Stomach smooth muscle (tissue), 2 donors: ENCODE data around the gene CALN1.

Experiments used
- H3K27ac ChIP-seq: one replicate; pipeline ENCODE4 v1.7.0; 2013; ENCODE audit warnings: mild to moderate bottlenecking, low read length, inconsistent platforms
- H3K27me3 ChIP-seq, 2 donors: one replicate each; pipeline ENCODE4 v1.7.0; 2013; ENCODE audit warnings: low read length in 2 of 2; ENCODE audit not compliant: insufficient read depth in 2 of 2, control insufficient read depth in 1 of 2
- H3K36me3 ChIP-seq, 2 donors: one replicate each; pipeline ENCODE4 v1.7.0; 2013; ENCODE audit warnings: low read length in 2 of 2; ENCODE audit not compliant: control insufficient read depth in 2 of 2, insufficient read depth in 2 of 2
- H3K4me1 ChIP-seq: one replicate; pipeline ENCODE4 v1.7.0; 2013; ENCODE audit warnings: low read length; ENCODE audit not compliant: control insufficient read depth, insufficient read depth
- H3K4me3 ChIP-seq, 2 donors: one replicate each; pipeline ENCODE4 v1.7.0; 2013; ENCODE audit warnings: low read length in 2 of 2
- H3K9ac ChIP-seq, 2 donors: one replicate each; pipeline ENCODE4 v1.7.0; 2013; ENCODE audit warnings: low read length in 2 of 2, mild to moderate bottlenecking in 1 of 2
- H3K9me3 ChIP-seq, 2 donors: one replicate each; pipeline ENCODE4 v1.7.0; 2013; ENCODE audit warnings: low read length in 2 of 2; ENCODE audit not compliant: control insufficient read depth in 2 of 2
- donor health status: healthy.
- donor health status: Pancreatic carcinoma.

The CALN1 gene

DNA sequence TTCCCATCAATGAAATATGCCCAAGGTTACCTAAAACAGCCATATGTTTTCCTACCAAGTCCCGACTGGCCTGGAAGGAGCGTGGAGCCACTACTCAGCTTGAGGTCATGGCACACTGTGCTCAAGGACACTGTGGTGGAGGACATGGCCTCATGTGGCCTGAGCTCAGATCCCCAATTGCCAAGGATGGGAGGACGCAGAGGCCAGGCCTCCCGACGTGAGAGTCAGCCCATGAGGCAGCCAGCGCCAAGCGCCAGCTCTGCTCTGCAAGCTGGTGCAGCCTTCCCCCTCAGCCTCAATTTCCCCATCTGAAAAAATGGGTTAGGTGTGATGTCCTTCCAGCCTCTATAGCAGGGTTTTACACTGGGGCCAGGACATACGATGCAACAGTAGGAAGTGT is 302.6 kb downstream of the CALN1 start:
- H3K4me1 ChIP-seq, result no peaks in the 10 kb centered on the region
- H3K9ac ChIP-seq, result no peak overlapping the region
- peaks cover 5 to 10% of the 10 kb centered on the region in 2 donors for H3K9me3 ChIP-seq
- no peaks in the 10 kb centered on the region for H3K27me3 ChIP-seq
- H3K4me3 ChIP-seq, result no peak overlapping the region
- no peak overlapping the region for H3K27ac ChIP-seq
- no peaks in the 10 kb centered on the region for H3K36me3 ChIP-seq

GRCh38 chr7:72106405-72106804 is 305.7 kb downstream of the CALN1 start:
- Histone ChIP-seq H3K9me3 (peaks cover 8 to 13% of the 10 kb centered on the region in 2 donors), H3K27ac (no peak overlapping the region), H3K27me3 (no peaks in the 10 kb centered on the region), H3K4me3 (no peak overlapping the region), H3K4me1 (no peaks in the 10 kb centered on the region), H3K9ac (no peak overlapping the region), H3K36me3 (no peaks in the 10 kb centered on the region)

DNA sequence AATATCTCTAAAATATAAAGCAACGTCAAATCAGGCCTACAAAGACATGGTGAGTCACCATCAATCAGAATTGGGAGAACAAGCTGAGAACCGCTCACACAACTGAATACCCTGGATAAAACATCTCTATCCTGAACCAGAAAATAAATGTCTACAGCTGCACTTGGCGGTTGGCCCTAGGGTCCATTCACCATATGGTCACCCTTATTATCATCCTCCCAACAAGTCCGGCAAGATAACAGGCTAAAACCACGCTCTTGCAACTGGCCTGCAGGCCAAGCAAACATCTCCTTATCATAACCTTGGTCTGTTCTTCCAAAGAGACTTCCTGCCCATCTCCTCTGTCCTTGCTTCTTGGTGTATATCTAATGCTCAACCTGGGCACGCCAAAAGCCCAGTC is 310.7 kb downstream of the CALN1 start:
- no peak overlapping the region for H3K27ac ChIP-seq
- no peak overlapping the region for H3K9ac ChIP-seq
- no peaks in the 10 kb centered on the region for H3K36me3 ChIP-seq
- H3K9me3 ChIP-seq, result peaks cover 3% of the 10 kb centered on the region in 2 donors
- no peak overlapping the region for H3K4me3 ChIP-seq
- H3K4me1 ChIP-seq, result no peaks in the 10 kb centered on the region
- H3K27me3 ChIP-seq, result no peaks in the 10 kb centered on the region

GRCh38 chr7:72099784-72100183 is 312.4 kb downstream of the CALN1 start:
- no peaks in the 10 kb centered on the region for H3K27me3 ChIP-seq
- H3K36me3 ChIP-seq, result no peaks in the 10 kb centered on the region
- peaks cover 3% of the 10 kb centered on the region in 2 donors for H3K9me3 ChIP-seq
- no peak overlapping the region for H3K27ac ChIP-seq
- H3K4me1 ChIP-seq, result no peaks in the 10 kb centered on the region
- H3K9ac ChIP-seq, result no peak overlapping the region
- H3K4me3 ChIP-seq, result no peak overlapping the region

GRCh38 chr7:72098807-72099580 is 313.1 kb downstream of the CALN1 start:
- H3K9me3 ChIP-seq, result peaks cover 3% of the 10 kb centered on the region in 2 donors
- no peak overlapping the region for H3K27ac ChIP-seq
- no peaks in the 10 kb centered on the region for H3K36me3 ChIP-seq
- H3K9ac ChIP-seq, result no peak overlapping the region
- H3K4me3 ChIP-seq, result no peak overlapping the region
- no peaks in the 10 kb centered on the region for H3K27me3 ChIP-seq
- H3K4me1 ChIP-seq, result no peaks in the 10 kb centered on the region

GRCh38 chr7:72097226-72097625 is 314.9 kb downstream of the CALN1 start:
- Histone ChIP-seq H3K27me3 (no peaks in the 10 kb centered on the region), H3K36me3 (no peaks in the 10 kb centered on the region), H3K4me1 (no peaks in the 10 kb centered on the region), H3K27ac (no peak overlapping the region), H3K9ac (no peak overlapping the region), H3K4me3 (no peak overlapping the region), H3K9me3 (peaks cover 0 to 6% of the 10 kb centered on the region in 2 donors)

GRCh38 chr7:72092769-72093168 is 319.4 kb downstream of the CALN1 start:
- no peak overlapping the region for H3K4me3 ChIP-seq
- H3K9ac ChIP-seq, result no peak overlapping the region
- no peak overlapping the region for H3K27ac ChIP-seq
- no peaks in the 10 kb centered on the region for H3K4me1 ChIP-seq
- no peaks in the 10 kb centered on the region for H3K27me3 ChIP-seq
- H3K9me3 ChIP-seq, result peaks cover 0 to 4% of the 10 kb centered on the region in 2 donors
- no peaks in the 10 kb centered on the region for H3K36me3 ChIP-seq

DNA sequence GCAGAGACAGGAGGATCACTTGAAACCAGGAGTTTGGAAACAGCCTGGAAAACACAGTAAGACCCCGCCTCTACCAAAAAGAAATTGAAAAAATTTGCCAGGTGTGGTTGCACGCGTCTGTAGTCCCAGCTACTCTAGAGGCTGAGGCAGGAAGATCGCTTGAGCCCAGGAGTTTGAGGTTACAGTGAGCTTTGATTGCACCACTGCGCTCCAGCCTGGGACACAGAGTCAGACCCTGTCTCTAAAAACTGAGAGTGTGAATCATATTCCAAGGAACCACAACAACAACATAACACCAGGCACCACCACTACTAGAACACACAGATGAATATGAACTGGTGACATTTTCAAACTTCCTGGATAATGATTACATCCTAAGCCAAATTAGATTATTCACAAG is 324.2 kb downstream of the CALN1 start:
- Histone ChIP-seq H3K4me3 (no peak overlapping the region), H3K9me3 (peaks cover 3 to 6% of the 10 kb centered on the region in 2 donors), H3K9ac (no peak overlapping the region), H3K27me3 (no peaks in the 10 kb centered on the region), H3K4me1 (no peaks in the 10 kb centered on the region), H3K36me3 (no peaks in the 10 kb centered on the region), H3K27ac (no peak overlapping the region)

GRCh38 chr7:72080865-72081510 is 331.1 kb downstream of the CALN1 start:
- H3K27me3 ChIP-seq, result no peaks in the 10 kb centered on the region
- H3K4me1 ChIP-seq, result no peaks in the 10 kb centered on the region
- H3K4me3 ChIP-seq, result no peak overlapping the region
- no peaks in the 10 kb centered on the region for H3K36me3 ChIP-seq
- H3K27ac ChIP-seq, result no peak overlapping the region
- peaks cover 0 to 3% of the 10 kb centered on the region in 2 donors for H3K9me3 ChIP-seq
- no peak overlapping the region for H3K9ac ChIP-seq

GRCh38 chr7:72080341-72080766 is 331.8 kb downstream of the CALN1 start:
- Histone ChIP-seq H3K4me3 (no peak overlapping the region), H3K9ac (no peak overlapping the region), H3K4me1 (no peaks in the 10 kb centered on the region), H3K36me3 (no peaks in the 10 kb centered on the region), H3K27me3 (no peaks in the 10 kb centered on the region), H3K27ac (no peak overlapping the region), H3K9me3 (peaks cover 1 to 3% of the 10 kb centered on the region in 2 donors)

DNA sequence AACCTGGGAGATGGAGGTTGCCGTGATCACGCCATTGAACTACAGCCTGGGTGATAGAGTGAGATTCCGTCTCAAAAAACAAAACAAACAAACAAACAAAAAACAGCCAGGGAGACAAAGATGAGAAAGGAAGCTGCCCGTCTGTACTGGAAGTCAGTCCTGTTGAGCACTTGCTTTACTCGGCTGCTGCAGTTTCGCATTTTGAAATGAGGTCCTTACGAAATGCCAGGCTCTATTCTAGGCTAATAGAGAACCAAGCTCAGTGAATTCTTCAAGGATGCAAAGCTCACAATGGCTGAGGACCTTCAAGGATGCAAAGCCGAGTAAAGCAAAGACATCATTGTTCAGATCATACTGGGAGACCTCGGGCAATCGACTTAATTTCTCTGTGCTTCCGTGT is 333.3 kb downstream of the CALN1 start:
- Histone ChIP-seq H3K9me3 (peaks cover 0 to 3% of the 10 kb centered on the region in 2 donors), H3K9ac (no peak overlapping the region), H3K27me3 (no peaks in the 10 kb centered on the region), H3K27ac (no peak overlapping the region), H3K36me3 (no peaks in the 10 kb centered on the region), H3K4me1 (no peaks in the 10 kb centered on the region), H3K4me3 (no peak overlapping the region)
